Measurements from ENCODE around the gene TPM4. TPM values are rescaled to one million over a fixed set of nuclear protein-coding genes. Genes with fewer than 3 reads are reported as not detected.

The TPM4 gene
- total RNA-seq, 2 donors from 2014 or later, result 280 to 300 TPM

DNA sequence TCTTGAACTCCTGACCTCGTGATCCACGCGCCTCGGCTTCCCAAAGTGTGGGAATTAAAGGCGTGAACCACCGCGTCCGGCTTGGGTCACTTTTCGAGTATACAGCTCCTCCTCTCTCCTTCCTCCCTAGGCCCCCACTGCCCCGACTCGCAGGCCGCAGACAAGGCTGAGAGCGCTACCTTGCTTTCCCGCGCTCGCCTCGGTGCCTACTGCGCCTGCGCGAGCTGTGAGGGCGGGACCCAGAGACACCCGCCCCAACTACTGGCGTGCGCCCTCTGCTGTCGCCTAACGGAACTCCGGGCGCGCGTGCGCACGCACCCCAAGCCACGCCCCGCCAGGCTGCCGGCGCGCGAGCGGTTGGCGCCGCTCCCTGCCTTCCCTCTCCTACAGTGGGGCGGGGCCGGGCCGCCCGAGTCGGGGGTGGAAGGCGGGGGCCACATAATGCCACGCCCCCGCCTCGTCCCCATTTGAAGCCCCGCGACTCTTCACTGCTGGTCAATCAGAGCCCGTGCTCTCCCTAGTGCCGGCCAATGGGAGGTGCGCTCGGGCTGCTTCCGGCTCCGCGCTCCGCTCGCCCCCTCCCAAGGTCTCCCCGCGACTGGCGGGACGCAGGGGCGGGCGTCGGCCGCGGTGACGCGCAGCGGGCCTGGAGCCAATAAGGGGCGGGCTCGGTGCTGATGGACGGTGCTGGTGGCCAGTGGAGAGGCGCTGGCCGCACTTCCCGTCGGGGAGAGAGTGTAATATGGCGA, 35.0 kb downstream of the TPM4 start, which contains the start of gene RAB8A:
RAB8A (plus strand) TSS at position 730 of the 749 bp plus-strand sequence; CDS start at position 743, 13 bp downstream.
- DNase-seq (peak; percentile 98 to 99), ATAC-seq (peak; percentile 89)
- intact Hi-C loops (cut with DNase I, micrococcal nuclease), result loop anchor here (10.0 kb wide), 2 partner anchors 57 to 67 kb away; no protein-coding TSS in a partner anchor

DNA sequence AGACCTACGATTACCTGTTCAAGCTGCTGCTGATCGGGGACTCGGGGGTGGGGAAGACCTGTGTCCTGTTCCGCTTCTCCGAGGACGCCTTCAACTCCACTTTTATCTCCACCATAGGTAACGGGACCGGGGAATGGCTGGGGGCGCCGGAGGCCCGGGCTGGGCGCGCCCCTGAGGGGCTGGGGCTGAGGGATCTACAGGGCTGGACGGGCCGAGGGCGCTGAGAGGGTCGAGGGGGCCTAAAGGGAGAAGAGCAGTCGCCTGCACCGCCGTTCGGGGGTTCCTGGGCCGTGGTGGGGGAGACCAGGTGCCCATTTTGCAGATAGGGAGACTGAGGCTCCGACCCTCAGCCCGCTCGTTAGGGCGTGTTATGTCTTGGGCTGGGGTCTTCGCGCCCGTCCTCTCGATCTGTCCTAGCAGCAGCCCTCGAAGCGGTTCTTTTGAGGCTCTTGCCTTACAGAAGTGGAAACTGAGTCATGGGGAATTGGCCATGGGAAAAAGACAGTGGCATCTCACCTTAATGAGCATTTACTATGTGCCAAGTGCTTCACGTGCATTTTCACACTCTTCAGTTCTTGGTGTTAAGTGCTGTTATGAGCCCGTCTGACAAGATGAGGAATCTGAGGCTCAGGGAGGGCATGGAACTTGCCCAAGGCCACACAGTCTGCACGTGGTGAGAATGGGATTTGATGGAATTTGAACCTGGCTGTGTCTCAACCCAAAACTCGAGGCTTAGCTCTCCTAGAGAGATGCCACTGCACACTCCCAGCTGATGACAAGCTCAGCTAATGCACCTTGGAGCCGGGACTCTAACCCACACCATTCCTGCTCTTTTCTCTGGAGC, 35.8 kb downstream of the TPM4 start:
- intact Hi-C loops (cut with DNase I, micrococcal nuclease), result loop anchor here (10.0 kb wide), 2 partner anchors 57 to 67 kb away; no protein-coding TSS in a partner anchor
- peak in 1 of 2 donors; percentile 52 for DNase-seq
- peak; percentile 1 for ATAC-seq

DNA sequence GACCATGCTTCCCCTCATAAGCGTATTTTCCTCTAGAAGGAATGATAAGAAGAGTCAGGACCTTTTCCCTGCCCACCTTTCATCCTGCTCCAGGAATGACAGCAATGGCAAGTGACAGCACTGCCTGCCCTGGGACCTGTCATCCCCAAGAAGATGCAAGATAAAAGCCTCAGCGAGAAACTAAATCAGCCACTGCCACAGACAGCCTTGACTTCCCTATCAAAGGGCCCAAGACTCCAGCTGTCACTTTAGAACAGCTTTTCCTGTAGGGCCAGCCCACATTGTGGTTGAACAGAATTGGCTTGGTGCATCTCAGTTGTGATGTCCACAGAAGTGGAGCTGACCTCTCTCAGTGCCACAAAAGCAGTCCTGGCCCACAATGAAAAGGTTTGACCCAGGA, 36.5 kb downstream of the TPM4 start:
- intact Hi-C loops (cut with DNase I, micrococcal nuclease), result loop anchor here (10.0 kb wide), 2 partner anchors 58 to 68 kb away; no protein-coding TSS in a partner anchor
- DNase-seq, result no peak
- ATAC-seq, result no peak

DNA sequence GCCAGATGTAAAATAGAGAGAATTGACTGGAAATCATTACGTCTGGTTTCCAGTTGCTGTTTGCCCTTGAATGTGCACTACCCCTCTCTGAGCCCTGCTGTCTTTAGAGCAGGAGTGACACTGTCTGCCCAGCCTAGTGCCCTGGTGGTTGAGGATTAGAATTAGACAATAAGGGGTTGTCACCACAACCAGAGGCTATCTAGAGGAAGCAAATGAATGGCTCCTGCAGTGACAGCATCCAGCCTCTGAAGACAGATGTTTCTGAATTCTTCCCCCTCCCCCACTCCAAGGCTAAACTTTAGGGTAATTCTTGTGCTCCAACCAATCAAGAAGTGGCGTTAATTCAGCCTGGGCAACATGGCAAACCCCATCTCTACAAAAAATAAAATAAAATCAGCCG, 37.4 kb downstream of the TPM4 start:
- DNase-seq (no peak), ATAC-seq (no peak)
- intact Hi-C loops (cut with DNase I, micrococcal nuclease), result loop anchor here (10.0 kb wide), 2 partner anchors 59 to 69 kb away; no protein-coding TSS in a partner anchor

DNA sequence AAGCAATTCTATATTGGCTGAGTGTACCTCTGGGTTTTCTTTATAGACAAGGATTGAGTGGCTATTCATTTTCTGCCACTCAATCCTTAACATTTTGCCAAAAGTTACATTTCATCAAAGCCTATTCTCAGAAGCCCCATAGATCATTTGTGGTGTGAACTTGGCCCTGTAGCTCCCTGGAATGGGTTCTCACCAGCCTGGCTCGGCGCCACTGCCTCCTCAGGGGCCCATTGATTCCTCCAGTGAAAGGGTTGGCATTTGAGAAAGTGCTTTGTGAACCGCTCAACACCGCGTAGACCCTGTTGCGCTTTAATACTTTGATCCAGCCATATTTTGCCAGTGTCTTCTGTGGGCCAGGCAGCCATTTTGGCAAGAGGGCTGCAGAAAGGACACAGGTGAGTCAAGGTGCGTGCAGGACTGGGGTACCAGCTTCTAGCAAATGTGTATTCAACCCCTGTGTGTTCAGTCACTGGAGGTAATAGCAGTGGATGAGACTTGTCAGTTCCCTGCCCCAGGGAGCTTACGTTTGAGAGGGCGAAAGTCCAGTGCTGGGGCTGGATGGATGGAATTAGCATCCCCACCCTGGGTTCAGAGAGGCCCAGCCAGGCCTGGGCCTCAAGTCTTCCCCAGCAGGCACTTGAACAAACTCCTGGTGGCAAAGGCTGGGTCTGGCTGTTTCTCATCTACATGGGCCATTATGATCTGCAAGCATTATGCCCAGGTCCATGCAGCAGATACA, 39.2 kb downstream of the TPM4 start:
- intact Hi-C loops (cut with DNase I, micrococcal nuclease), result loop anchor here (10.0 kb wide), 2 partner anchors 61 to 71 kb away; no protein-coding TSS in a partner anchor
- ATAC-seq (peak; percentile 14), DNase-seq (no peak)

DNA sequence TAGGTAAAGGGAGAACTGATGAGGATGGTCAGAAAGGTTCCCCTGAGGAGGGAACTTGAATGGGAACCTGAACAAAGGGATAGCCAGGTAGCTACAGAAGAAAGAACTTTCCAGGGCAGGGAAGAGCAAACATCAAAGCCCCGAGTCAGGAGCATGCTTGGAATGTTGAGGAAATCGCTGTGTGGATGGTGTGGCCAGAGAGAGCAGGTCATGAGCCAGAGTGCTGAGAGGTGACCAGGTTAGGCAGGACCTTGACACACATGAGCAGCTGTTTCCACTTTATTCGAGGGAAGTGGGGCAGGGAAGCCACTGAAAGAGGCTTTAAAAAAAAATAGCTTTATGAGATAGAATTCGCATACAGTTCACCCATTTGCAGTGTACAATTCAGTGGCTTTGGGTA, 39.8 kb downstream of the TPM4 start:
- DNase-seq (no peak), ATAC-seq (no peak)
- intact Hi-C loops (cut with DNase I, micrococcal nuclease), result loop anchor here (10.0 kb wide), 2 partner anchors 61 to 71 kb away; no protein-coding TSS in a partner anchor

DNA sequence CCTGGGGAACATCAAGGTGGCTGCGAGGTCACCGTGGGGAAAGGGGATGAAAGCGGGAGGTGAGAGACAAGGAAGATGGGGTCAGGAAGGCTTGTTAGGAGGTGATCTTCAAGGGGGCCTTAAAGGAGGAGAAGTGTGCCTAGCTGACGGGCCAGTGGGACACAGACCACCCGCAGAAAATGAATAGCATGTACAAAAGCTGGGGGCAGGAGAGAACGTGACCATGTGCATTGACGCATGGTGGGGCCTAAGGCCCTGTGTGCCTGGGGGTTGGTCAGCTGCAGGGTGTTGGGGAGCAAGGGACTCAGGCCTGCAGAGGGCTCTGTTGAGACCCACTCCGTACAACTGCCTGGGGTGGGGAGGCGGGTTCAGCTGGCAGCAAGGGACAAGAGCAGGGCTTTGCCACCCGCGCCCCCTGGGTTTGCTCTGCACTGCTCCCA, 41.3 kb downstream of the TPM4 start:
- no peak for ATAC-seq
- intact Hi-C loops (cut with DNase I, micrococcal nuclease), result loop anchor here (10.0 kb wide), 2 partner anchors 63 to 73 kb away; no protein-coding TSS in a partner anchor

DNA sequence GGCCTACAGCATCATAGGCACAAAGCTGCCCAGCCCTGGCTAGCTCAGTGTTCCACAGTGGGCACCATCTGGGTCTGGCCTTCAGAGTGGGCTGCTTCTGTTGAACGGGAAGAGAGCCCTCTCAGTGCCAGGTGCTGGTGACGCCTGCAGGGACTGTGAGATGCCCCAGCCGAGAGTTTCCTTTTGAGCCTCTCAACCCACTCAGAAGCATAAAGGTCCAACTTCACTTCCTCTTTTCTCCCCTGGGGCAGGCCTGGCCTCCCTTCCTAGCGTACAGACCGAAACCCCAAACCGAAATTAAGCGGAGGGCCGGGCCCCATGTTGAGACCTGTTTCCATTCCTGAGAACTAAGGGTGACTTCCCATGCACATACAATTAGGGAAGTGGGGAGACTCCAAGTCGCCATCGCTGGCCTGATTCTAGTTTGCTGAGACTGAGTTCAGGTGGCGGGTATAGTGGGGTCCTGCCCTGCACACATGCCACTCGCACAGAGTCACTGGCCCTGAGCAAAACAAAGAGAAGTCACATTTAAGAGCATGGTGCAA, 42.3 kb downstream of the TPM4 start:
- DNase-seq (peak; percentile 61 to 65), ATAC-seq (no peak)

More for the DNA sequence above, 41.3 kb downstream of the TPM4 start:
- no peak for DNase-seq

DNA sequence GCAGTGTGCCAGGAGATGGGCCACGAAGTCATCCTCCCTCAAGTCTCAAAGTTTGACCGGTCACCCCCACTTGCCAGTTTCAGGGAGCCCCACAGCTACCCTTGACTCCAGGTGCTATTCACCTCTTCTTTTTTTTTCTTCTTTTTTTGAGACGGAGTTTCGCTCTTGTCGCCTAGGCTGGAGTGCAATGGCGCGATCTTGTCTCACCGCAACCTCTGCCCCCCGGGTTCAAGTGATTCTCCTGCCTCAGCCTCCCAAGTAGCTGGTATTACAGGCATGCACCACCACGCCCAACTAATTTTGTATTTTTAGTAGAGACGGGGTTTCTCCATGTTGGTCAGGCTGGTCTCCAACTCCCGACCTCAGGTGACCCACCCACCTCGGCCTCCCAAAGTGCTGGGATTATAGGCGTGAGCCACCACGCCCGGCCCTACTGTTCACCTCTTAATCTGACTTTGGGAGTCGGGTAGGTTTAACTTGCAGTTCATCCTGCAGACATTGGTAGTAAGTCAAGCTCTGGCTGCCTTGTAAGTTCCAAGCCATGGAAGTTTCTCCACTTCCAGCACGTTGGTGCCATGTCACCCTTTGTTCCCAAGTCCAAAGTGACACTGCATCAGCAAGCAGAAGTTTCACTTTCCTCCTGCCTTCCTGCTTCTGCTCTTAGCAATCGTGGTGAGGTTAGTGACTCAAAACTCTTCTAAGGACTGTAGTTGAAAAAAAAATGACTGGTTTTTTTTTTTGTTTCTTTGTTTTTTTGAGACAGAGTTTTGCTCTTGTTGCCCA, 43.0 kb downstream of the TPM4 start:
- DNase-seq (peak in 1 of 2 donors; percentile 53), ATAC-seq (peak; percentile 80)
- intact Hi-C loops (cut with DNase I, micrococcal nuclease), result loop anchor here (10.0 kb wide), 2 partner anchors 64 to 74 kb away; no protein-coding TSS in a partner anchor

More for the DNA sequence above, 42.3 kb downstream of the TPM4 start:
- intact Hi-C loops (cut with DNase I, micrococcal nuclease), result loop anchor here (10.0 kb wide), 2 partner anchors 64 to 74 kb away; no protein-coding TSS in a partner anchor

DNA sequence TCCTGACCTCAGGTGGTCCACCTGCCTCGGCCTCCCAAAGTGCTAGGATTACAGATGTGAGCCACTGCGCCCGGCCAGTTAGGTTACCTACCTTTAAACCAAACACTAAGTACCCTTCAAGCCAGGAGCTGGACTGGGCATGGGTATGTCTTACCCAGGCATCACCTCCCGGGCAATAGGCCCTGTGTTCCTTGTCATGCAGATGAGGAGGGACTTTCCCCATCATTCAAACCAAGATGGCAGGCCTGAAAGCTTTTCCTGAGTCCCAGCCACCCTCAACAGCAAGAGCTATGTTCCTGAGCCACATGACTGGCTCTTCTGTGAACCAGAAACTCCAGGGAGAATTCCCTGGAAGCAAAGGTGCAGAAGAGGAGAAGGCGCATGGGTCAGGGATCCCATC, 44.8 kb downstream of the TPM4 start:
- intact Hi-C loops (cut with DNase I, micrococcal nuclease), result no loop called here
- ATAC-seq (no peak), DNase-seq (no peak)

DNA sequence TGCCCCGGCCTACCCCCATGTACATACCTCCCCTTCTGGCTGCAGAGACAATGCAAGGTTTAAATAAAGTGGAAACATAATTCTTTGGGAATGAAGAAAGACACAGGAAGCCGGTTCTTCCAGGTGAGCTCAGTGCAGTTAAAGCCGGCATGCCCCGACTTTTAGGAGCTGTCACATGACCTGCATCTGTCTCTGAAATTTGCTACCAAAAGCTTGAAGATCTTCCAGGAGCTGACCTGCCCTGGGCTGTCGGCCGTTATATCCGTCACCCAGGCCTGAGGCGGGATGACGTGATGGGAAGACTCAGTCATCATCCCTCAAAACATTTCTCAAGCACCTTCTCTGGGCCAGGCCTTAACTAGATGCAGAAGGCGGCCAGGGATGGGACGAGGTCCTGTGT, 45.7 kb downstream of the TPM4 start:
- no peak for DNase-seq
- intact Hi-C loops (cut with DNase I, micrococcal nuclease), result no loop called here
- no peak for ATAC-seq

DNA sequence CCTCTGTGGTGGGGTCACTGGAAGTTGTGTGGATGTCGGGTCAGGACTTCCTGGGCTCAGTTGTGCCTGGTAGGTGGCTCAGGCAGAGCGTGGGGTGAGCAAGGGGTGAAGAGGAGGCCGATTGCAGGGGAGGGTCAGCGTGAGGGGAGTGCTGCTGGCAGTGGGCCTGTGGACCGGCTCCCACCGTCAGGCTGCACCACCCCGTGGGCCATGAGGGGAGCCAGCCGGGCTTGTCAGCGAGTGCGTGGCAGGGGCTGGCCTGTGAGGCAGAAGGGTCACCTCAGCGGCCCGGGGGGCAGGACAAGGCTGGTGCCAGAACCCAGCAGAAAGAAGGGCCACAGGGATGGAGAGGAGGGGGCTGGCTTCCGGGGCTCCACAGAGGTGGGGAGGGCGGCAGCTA, 48.7 kb downstream of the TPM4 start:
- ATAC-seq (no peak), DNase-seq (no peak)
- intact Hi-C loops (cut with DNase I, micrococcal nuclease), result no loop called here

DNA sequence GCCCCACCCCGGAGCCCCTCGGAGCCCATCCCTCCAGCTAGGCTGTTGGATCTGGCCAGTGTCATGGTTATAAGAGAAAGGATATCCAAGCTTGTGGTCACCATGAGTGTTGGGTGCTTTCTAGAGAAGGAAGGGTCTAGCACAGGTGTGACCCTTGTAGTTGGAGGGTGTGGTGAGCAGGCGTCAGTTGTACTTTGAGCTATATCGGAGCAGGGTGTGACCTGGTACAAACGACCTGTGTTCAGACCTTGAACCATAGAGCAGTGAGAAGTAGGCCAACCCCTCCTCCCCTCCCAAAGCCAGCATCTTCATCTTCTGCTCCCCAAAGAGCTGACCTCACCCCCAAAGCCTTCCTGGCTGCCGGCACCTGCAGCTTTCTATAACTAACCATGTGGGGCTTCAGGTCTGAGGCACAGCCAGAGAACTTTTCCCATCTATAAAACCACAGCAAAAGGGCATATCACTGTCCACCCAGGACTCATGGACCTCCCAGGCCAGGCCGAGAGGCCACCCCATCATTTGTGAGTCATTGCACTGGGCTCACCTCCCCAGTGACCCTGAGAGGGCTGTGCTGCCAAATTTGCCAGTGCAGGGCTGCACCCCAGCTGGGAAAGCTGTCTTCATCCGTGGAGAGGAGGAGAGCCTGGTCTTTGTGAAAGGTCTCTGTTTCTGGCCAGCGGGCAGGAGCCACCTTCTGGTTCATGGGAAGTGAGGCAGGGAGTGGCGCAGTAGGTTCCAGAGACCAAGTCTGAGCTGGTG, 49.6 kb downstream of the TPM4 start:
- ATAC-seq (peak; percentile 94), DNase-seq (no peak)
- intact Hi-C loops (cut with DNase I, micrococcal nuclease), result no loop called here

DNA sequence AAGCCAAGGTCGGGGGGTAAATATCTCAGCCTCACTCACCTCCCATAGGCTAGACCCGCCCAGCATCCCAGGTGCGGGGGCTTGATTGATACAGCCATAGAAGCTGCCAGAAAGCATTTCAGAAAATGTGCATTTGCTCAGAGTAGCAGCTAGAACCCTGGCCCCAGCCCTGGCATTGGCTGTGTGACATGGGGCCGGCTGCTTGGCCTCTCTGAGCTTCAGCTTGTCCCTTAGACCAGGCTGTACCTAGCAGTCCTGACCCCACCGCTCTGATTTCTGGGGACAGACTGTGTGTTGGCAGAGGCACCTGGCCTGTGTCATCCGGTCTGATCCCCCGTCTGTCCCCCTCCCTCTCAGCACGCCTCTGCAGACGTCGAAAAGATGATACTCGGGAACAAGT, 50.8 kb downstream of the TPM4 start:
- intact Hi-C loops (cut with DNase I, micrococcal nuclease), result no loop called here
- no peak for DNase-seq
- ATAC-seq, result no peak

DNA sequence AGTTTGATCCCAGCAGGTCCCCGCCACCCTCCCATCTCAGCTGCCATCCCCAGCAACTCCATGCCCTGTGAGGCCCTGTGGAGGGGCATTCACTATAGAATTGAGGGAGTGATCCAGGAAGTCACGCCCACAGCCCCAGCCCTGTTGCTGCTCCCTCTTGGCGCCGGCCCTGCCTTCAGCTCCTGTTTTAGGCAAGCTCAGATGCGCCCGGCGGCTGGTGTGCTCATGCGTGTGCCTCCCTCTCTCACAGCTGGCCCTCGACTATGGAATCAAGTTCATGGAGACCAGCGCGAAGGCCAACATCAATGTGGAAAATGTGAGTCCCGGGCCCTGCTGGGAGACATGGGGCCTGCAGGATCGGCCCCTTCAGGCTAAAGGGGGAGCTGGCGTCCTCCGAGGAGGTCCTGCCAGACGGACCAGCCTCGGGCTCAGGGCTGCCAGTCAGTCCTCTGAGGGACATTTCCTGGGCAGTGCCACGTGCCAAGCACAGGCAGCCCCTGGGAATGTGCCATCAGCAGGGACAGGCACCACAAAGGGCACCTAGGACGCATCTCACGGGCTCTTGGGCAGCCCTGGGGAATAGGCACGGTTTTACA, 51.6 kb downstream of the TPM4 start:
- intact Hi-C loops (cut with DNase I, micrococcal nuclease), result no loop called here
- DNase-seq (no peak), ATAC-seq (no peak)

DNA sequence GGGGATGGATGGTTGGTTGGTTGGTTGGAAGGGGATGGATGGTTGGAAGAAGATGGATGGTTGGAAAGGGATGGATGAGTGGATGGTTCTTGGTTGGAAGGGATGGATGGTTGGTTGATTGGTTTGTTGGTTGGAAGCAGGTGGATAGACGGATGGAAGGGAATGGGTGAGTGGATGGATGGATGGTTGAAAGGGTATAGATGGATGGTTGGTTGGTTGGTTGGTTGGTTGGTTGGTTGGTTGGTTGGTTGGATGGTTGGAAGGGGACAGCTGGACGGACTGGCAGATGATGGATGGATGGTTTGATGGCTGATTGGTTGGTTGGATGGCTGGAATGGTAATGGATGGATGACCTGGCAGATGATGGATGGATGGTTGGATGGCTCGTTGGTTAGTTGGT, 55.4 kb downstream of the TPM4 start:
- ATAC-seq (no peak), DNase-seq (no peak)
- intact Hi-C loops (cut with DNase I, micrococcal nuclease), result no loop called here

Measured in left colon (tissue), 2 donors.